Femur (tissue), 1 donor: ENCODE results near the gene MSI2.

ENCODE experiments used
- DNase-seq: peaks from one replicate; pipeline ENCODE4 v3.0.0-alpha.2; 2017

MSI2 gene

GRCh38 chr17:57533684-57534305 is 277.5 kb downstream of the MSI2 start:
- DNase-seq: no peak

GRCh38 chr17:57534863-57535248 is 278.5 kb downstream of the MSI2 start:
- no peak for DNase-seq

GRCh38 chr17:57535249-57535966 is 279.1 kb downstream of the MSI2 start:
- no peak for DNase-seq

GRCh38 chr17:57536289-57536688 is 280.0 kb downstream of the MSI2 start:
- DNase-seq: no peak

- no peak for DNase-seq
These were observed 280.6 kb downstream of the MSI2 start for GRCh38 chr17:57536789-57537523.

- no peak for DNase-seq
These were observed 281.4 kb downstream of the MSI2 start for GRCh38 chr17:57537524-57538410.

- no peak for DNase-seq
These were observed 282.6 kb downstream of the MSI2 start for GRCh38 chr17:57538736-57539456.

- DNase-seq: no peak
These were observed 283.4 kb downstream of the MSI2 start for GRCh38 chr17:57539529-57540301.

- DNase-seq: no peak
These were observed 284.3 kb downstream of the MSI2 start for GRCh38 chr17:57540596-57540995.

GRCh38 chr17:57541049-57541448 is 284.7 kb downstream of the MSI2 start:
- no peak for DNase-seq

- no peak for DNase-seq
These were observed 285.4 kb downstream of the MSI2 start for GRCh38 chr17:57541472-57542394.

GRCh38 chr17:57542510-57542909 is 286.2 kb downstream of the MSI2 start:
- DNase-seq: no peak

GRCh38 chr17:57543230-57543629 is 286.9 kb downstream of the MSI2 start:
- DNase-seq: no peak

- no peak for DNase-seq
These were observed 288.1 kb downstream of the MSI2 start for GRCh38 chr17:57544401-57544800.

GRCh38 chr17:57544834-57545463 is 288.6 kb downstream of the MSI2 start:
- no peak for DNase-seq

- no peak for DNase-seq
These were observed 289.5 kb downstream of the MSI2 start for GRCh38 chr17:57545731-57546342.

GRCh38 chr17:57548421-57549410 is 292.4 kb downstream of the MSI2 start:
- DNase-seq: no peak

- DNase-seq: no peak
These were observed 293.1 kb downstream of the MSI2 start for GRCh38 chr17:57549468-57549867.
